ENCODE measurements around the gene STAT5A. TPM values are rescaled to one million over a fixed set of nuclear protein-coding genes. Genes with fewer than 3 reads are reported as not detected.

The STAT5A gene
- total RNA-seq, 1 experiment from 2014 or later: 3.1 TPM

DNA sequence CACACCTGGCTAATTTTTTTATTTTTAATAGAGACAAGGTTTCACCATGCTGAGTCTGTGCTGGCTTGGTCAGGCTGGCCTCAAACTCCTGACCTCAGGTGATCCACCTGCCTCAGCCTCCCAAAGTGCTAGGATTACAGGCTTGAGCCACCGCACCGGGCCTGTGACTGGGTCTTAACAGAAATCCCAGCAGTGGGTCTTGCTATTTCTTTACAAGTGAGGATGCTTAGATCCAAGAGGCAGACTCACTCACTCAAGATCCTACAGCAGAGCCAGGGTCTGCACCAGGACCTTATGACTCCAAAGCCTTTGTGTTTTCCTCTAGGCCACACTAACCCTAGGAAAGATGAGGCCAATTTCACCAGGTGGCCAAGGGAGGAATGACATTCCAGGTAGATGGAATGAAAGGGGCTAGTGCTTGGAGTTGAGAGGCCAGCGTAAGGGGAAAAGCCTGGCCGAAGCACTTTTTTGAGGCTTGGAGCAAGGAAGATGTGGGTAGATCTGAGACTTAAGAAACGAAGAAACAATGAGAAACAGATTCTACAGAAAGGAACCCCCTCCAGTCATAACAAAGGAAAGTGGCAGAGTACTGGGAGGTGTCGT lies 5.7 kb upstream of the STAT5A start:
- DNase-seq: no peak
- TF ChIP-seq CTCF (IDR thresholded peaks at IDR 0.05; ENCODE audit: unreplicated experiment): peak; percentile 28

GRCh38 chr17:42283241-42284023 lies 4.9 kb upstream of the STAT5A start:
- Mint-ChIP-seq H3K36me3 (ENCODE audit: insufficient read depth, unreplicated experiment) (peaks cover 8% of the 10 kb centered on the region), H3K27me3 (ENCODE audit: unreplicated experiment) (peaks cover 16% of the 10 kb centered on the region), H3K9me3 (ENCODE audit: low read depth, unreplicated experiment) (no peaks in the 10 kb centered on the region), H3K4me3 (ENCODE audit: low read depth, unreplicated experiment) (no peak overlapping the region), H3K27ac (ENCODE audit: unreplicated experiment) (no peak overlapping the region), H3K4me1 (ENCODE audit: low read depth, unreplicated experiment) (no peaks in the 10 kb centered on the region)
- intact Hi-C loops (cut with micrococcal nuclease; ENCODE audit: unreplicated experiment): no loop called here
- BruUV-seq (replicated peaks): no TSS peak
- no peak for DNase-seq
- CTCF ChIA-PET: interaction anchor here (0.6 kb wide), 2 partner anchors 187 to 351 kb away, joined by 4 read pairs; no protein-coding TSS in a partner anchor
- TF ChIP-seq CTCF (IDR thresholded peaks at IDR 0.05; ENCODE audit: unreplicated experiment): no peak

More for the DNA sequence above, 5.7 kb upstream of the STAT5A start:
- BruUV-seq (replicated peaks): no TSS peak
- Mint-ChIP-seq H3K9me3 (ENCODE audit: low read depth, unreplicated experiment) (no peaks in the 10 kb centered on the region), H3K27ac (ENCODE audit: unreplicated experiment) (no peak overlapping the region), H3K36me3 (ENCODE audit: insufficient read depth, unreplicated experiment) (peaks cover 3% of the 10 kb centered on the region), H3K4me1 (ENCODE audit: low read depth, unreplicated experiment) (peaks cover 4% of the 10 kb centered on the region), H3K4me3 (ENCODE audit: low read depth, unreplicated experiment) (no peak overlapping the region), H3K27me3 (ENCODE audit: unreplicated experiment) (peaks cover 12% of the 10 kb centered on the region)
- CTCF ChIA-PET: interaction anchor here (0.6 kb wide), 1 partner anchor 186 kb away, joined by 4 read pairs; no protein-coding TSS in a partner anchor
- intact Hi-C loops (cut with micrococcal nuclease; ENCODE audit: unreplicated experiment): no loop called here

- Mint-ChIP-seq H3K4me3 (ENCODE audit: low read depth, unreplicated experiment) (no peak overlapping the region), H3K4me1 (ENCODE audit: low read depth, unreplicated experiment) (no peaks in the 10 kb centered on the region), H3K36me3 (ENCODE audit: insufficient read depth, unreplicated experiment) (peaks cover 8% of the 10 kb centered on the region), H3K27me3 (ENCODE audit: unreplicated experiment) (peaks cover 16% of the 10 kb centered on the region), H3K9me3 (ENCODE audit: low read depth, unreplicated experiment) (no peaks in the 10 kb centered on the region), H3K27ac (ENCODE audit: unreplicated experiment) (no peak overlapping the region)
- intact Hi-C loops (cut with micrococcal nuclease; ENCODE audit: unreplicated experiment): no loop called here
- CTCF ChIA-PET: interaction anchor here (0.6 kb wide), 1 partner anchor 352 kb away, joined by 4 read pairs; no protein-coding TSS in a partner anchor
- TF ChIP-seq CTCF (IDR thresholded peaks at IDR 0.05; ENCODE audit: unreplicated experiment): no peak
- BruUV-seq (replicated peaks): no TSS peak
- no peak for DNase-seq
These were observed 4.3 kb upstream of the STAT5A start for GRCh38 chr17:42284024-42284369.

DNA sequence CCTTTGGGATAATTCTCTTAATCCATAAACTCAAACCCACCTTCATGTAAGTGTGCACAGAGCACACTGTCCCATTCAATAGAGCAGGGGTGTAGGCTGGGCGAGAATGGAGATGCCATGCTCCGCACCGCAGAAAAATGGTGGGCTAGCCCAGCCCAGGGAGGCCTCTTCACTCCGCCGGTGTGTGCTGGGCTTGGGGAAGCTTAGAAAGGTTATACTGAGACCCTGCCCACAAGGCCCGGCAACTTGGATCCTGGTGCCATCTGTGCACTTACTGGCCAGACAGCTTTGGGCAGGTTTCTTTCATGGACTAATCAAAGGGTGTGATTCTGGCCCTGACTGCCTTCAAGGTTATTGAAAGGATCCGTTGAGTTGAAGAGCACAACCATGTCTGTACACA lies 3.7 kb upstream of the STAT5A start:
- peaks cover 8% of the 10 kb centered on the region for H3K36me3 Mint-ChIP-seq (ENCODE audit: insufficient read depth, unreplicated experiment)
- H3K27ac Mint-ChIP-seq (ENCODE audit: unreplicated experiment): no peak overlapping the region
- no peak for TF ChIP-seq CTCF (IDR thresholded peaks at IDR 0.05; ENCODE audit: unreplicated experiment)
- peaks cover 17% of the 10 kb centered on the region for H3K27me3 Mint-ChIP-seq (ENCODE audit: unreplicated experiment)
- CTCF ChIA-PET: no interaction called here
- no TSS peak for BruUV-seq (replicated peaks)
- no peak for DNase-seq
- no peaks in the 10 kb centered on the region for H3K9me3 Mint-ChIP-seq (ENCODE audit: low read depth, unreplicated experiment)
- intact Hi-C loops (cut with micrococcal nuclease; ENCODE audit: unreplicated experiment): no loop called here
- no peak overlapping the region for H3K4me3 Mint-ChIP-seq (ENCODE audit: low read depth, unreplicated experiment)
- H3K4me1 Mint-ChIP-seq (ENCODE audit: low read depth, unreplicated experiment): no peaks in the 10 kb centered on the region
